ENCODE data around the gene HADHB. TPM values are rescaled to one million over a fixed set of nuclear protein-coding genes. Genes with fewer than 3 reads are reported as not detected.

The HADHB gene
- polyA plus RNA-seq, 1 of the 3 experiments (the other 2 are of a cell fraction) = 108 TPM

DNA sequence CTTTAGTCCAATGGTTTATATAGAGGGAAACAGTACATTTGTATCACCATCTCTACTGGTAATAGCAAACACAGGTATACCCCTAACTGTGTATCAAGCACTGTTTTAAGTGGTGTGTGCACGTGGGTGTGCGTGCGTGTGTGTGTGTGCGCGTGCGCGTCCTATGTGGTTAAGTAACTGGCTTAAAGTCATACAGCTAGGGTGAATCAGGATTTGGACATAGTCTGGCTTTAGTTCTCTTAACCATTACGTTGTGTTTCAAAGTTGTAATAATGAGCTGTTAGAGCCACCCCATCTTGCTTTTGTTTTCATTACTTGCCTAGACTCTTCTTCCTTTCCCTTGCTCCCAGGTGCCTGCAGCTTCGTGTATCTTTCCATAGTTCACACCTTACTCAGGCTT, 2.1 kb downstream of the HADHB start:
- Histone ChIP-seq H3K4me1 (ENCODE audit: control insufficient read depth in 1 of 2, insufficient read depth in 2 of 2, low read depth in 1 of 2, low read length in 1 of 2) (peaks cover 5 to 10% of the 10 kb centered on the region in 2 experiments; a peak in 3 of 4 replicates), H3F3A (replicated peaks; ENCODE audit: insufficient read depth) (peaks cover 9% of the 10 kb centered on the region), H3K4me3 (ENCODE audit: low read depth in 2 of 2, low read length in 1 of 2) (no peak overlapping the region), H2AFZ (ENCODE audit: low read depth) (no peak overlapping the region), H4K20me1 (ENCODE audit: insufficient read depth) (peaks cover 16% of the 10 kb centered on the region), H3K27ac (ENCODE audit: low read depth in 2 of 2, low read length in 1 of 2) (no peak overlapping the region), H3K79me2 (ENCODE audit: insufficient read depth) (peaks cover 96% of the 10 kb centered on the region), H3K27me3 (ENCODE audit: insufficient read depth) (no peaks in the 10 kb centered on the region), H3K9ac (no peak overlapping the region), H3K4me2 (peak overlapping the region; percentile 89; the same call in 1 of the 2 replicates), H3K9me2 (no peaks in the 10 kb centered on the region), H3K9me3 (no peaks in the 10 kb centered on the region), H3K36me3 (replicated peaks in 1 of 2; ENCODE audit: control insufficient read depth in 1 of 2, insufficient read depth in 2 of 2, low read length in 1 of 2) (no peaks in the 10 kb centered on the region)
- 90% methylated on average over 9 of the region's 9 CpGs for WGBS (ENCODE audit: low lambda C conversion rate)
- TF ChIP-seq TEAD4 (IDR thresholded peaks at IDR 0.05; ENCODE audit: borderline replicate concordance, insufficient read depth) (no peak), YY1 (IDR thresholded peaks at IDR 0.05; ENCODE audit: low read depth) (no peak), CHD2 (IDR thresholded peaks at IDR 0.05; ENCODE audit: low read length, partially characterized antibody) (no peak)
- TF ChIP-seq, protein P1, sequence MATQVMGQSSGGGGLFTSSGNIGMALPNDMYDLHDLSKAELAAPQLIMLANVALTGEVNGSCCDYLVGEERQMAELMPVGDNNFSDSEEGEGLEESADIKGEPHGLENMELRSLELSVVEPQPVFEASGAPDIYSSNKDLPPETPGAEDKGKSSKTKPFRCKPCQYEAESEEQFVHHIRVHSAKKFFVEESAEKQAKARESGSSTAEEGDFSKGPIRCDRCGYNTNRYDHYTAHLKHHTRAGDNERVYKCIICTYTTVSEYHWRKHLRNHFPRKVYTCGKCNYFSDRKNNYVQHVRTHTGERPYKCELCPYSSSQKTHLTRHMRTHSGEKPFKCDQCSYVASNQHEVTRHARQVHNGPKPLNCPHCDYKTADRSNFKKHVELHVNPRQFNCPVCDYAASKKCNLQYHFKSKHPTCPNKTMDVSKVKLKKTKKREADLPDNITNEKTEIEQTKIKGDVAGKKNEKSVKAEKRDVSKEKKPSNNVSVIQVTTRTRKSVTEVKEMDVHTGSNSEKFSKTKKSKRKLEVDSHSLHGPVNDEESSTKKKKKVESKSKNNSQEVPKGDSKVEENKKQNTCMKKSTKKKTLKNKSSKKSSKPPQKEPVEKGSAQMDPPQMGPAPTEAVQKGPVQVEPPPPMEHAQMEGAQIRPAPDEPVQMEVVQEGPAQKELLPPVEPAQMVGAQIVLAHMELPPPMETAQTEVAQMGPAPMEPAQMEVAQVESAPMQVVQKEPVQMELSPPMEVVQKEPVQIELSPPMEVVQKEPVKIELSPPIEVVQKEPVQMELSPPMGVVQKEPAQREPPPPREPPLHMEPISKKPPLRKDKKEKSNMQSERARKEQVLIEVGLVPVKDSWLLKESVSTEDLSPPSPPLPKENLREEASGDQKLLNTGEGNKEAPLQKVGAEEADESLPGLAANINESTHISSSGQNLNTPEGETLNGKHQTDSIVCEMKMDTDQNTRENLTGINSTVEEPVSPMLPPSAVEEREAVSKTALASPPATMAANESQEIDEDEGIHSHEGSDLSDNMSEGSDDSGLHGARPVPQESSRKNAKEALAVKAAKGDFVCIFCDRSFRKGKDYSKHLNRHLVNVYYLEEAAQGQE (IDR thresholded peaks at IDR 0.05; ENCODE audit: low read depth, low read length) = no peak
- POLR2A ChIA-PET = no interaction called here
- no peak for DNase-seq
- CTCF ChIA-PET = interaction anchor here (0.9 to 1.6 kb wide), 6 partner anchors 11 to 331 kb away, joined by 3 to 5 read pairs (median 4); no protein-coding TSS in a partner anchor

DNA sequence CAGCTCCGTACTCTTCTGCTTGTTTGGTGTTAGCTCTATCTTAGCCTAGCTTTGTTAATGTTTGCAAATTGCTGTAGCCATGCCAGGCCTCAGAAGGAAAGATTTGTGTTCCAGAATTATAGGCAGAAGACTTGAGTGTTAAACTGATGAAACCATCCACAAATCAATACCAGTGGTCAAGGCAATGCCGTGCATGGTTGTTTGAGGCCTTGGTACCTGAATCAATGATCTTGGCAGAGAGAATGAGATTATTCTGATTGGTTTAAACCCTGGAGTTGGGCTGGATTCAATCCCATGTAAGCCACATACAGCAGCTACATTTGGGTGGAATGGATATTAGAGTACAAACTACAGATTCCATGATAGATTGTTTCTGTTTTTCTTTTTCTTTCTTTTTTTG, 4.9 kb downstream of the HADHB start:
- POLR2A ChIA-PET = no interaction called here
- CTCF ChIA-PET = interaction anchor here (0.8 to 1.0 kb wide), 2 partner anchors 81 to 162 kb away, joined by 3 to 4 read pairs; no protein-coding TSS in a partner anchor
- peaks cover 3% of the 10 kb centered on the region for H3F3A ChIP-seq (replicated peaks; ENCODE audit: insufficient read depth)
- peaks cover 2 to 3% of the 10 kb centered on the region in 2 experiments for H3K36me3 ChIP-seq (replicated peaks in 1 of 2; ENCODE audit: control insufficient read depth in 1 of 2, insufficient read depth in 2 of 2, low read length in 1 of 2)
- H3K9me3 ChIP-seq = no peaks in the 10 kb centered on the region
- TF ChIP-seq SIN3A (IDR thresholded peaks at IDR 0.05; ENCODE audit: borderline replicate concordance, low read depth, low read length) (no peak), SMC3 (IDR thresholded peaks at IDR 0.05; ENCODE audit: low read depth, low read length) (no peak)
- H4K20me1 ChIP-seq (ENCODE audit: insufficient read depth) = peaks cover 25% of the 10 kb centered on the region
- no peak for DNase-seq
- peaks cover 0 to 8% of the 10 kb centered on the region in 2 experiments; a peak in 2 of 4 replicates for H3K4me1 ChIP-seq (ENCODE audit: control insufficient read depth in 1 of 2, insufficient read depth in 2 of 2, low read depth in 1 of 2, low read length in 1 of 2)
- no peaks in the 10 kb centered on the region for H3K9me2 ChIP-seq
- no peaks in the 10 kb centered on the region for H3K27me3 ChIP-seq (ENCODE audit: insufficient read depth)
- H3K9ac ChIP-seq = no peak overlapping the region
- WGBS (ENCODE audit: low lambda C conversion rate) = 95% methylated on average over 2 of the region's 2 CpGs
- peaks cover 98% of the 10 kb centered on the region for H3K79me2 ChIP-seq (ENCODE audit: insufficient read depth)
- no peak overlapping the region for H3K27ac ChIP-seq (ENCODE audit: low read depth in 2 of 2, low read length in 1 of 2)
- no peak overlapping the region for H3K4me2 ChIP-seq
- H2AFZ ChIP-seq (ENCODE audit: low read depth) = no peak overlapping the region
- H3K4me3 ChIP-seq (ENCODE audit: low read depth in 2 of 2, low read length in 1 of 2) = no peak overlapping the region

GRCh38 chr2:26251893-26252292, 7.2 kb downstream of the HADHB start:
- no peak for DNase-seq
- WGBS (ENCODE audit: low lambda C conversion rate) = 100% methylated on average over 2 of the region's 3 CpGs
- H3K36me3 ChIP-seq (replicated peaks in 1 of 2; ENCODE audit: control insufficient read depth in 1 of 2, insufficient read depth in 2 of 2, low read length in 1 of 2) = peaks cover 14% of the 10 kb centered on the region in 2 experiments
- H3K9me2 ChIP-seq = no peaks in the 10 kb centered on the region
- H2AFZ ChIP-seq (ENCODE audit: low read depth) = no peak overlapping the region
- H3K79me2 ChIP-seq (ENCODE audit: insufficient read depth) = peaks cover 98% of the 10 kb centered on the region
- ChIA-PET POLR2A (no interaction called here), CTCF (interaction anchor here (1.0 to 1.6 kb wide), 3 partner anchors 11 to 301 kb away, joined by 3 to 4 read pairs (median 3); no protein-coding TSS in a partner anchor)
- no peaks in the 10 kb centered on the region for H3K27me3 ChIP-seq (ENCODE audit: insufficient read depth)
- no peaks in the 10 kb centered on the region; a peak in 1 of 4 replicates for H3K4me1 ChIP-seq (ENCODE audit: control insufficient read depth in 1 of 2, insufficient read depth in 2 of 2, low read depth in 1 of 2, low read length in 1 of 2)
- no peak overlapping the region for H3K4me2 ChIP-seq
- H3K9me3 ChIP-seq = no peaks in the 10 kb centered on the region
- no peak overlapping the region for H3K4me3 ChIP-seq (ENCODE audit: low read depth in 2 of 2, low read length in 1 of 2)
- H4K20me1 ChIP-seq (ENCODE audit: insufficient read depth) = peaks cover 25% of the 10 kb centered on the region
- H3K9ac ChIP-seq = no peak overlapping the region
- H3F3A ChIP-seq (replicated peaks; ENCODE audit: insufficient read depth) = no peaks in the 10 kb centered on the region
- no peak overlapping the region for H3K27ac ChIP-seq (ENCODE audit: low read depth in 2 of 2, low read length in 1 of 2)
- TF ChIP-seq, protein P1 (IDR thresholded peaks at IDR 0.05; ENCODE audit: low read depth, low read length) = no peak
- TF ChIP-seq TCF12 (IDR thresholded peaks at IDR 0.05) = no peak
- TF ChIP-seq RCOR1 (IDR thresholded peaks at IDR 0.05; ENCODE audit: low read length) = no peak
- TF ChIP-seq RAD21 (IDR thresholded peaks at IDR 0.05; ENCODE audit: low read length) = no peak
- TF ChIP-seq SIN3A (IDR thresholded peaks at IDR 0.05; ENCODE audit: borderline replicate concordance, low read depth, low read length) = no peak
- TF ChIP-seq GABPA (IDR thresholded peaks at IDR 0.05; ENCODE audit: low read depth) = no peak
- no peak for TF ChIP-seq ZBTB33 (IDR thresholded peaks at IDR 0.05; ENCODE audit: borderline replicate concordance, low read depth)
- TF ChIP-seq RXRA (IDR thresholded peaks at IDR 0.05; ENCODE audit: borderline replicate concordance, low read depth) = no peak
